ENCODE data around the gene MRPS2. TPM values are rescaled to one million over a fixed set of nuclear protein-coding genes. Genes with fewer than 3 reads are reported as not detected.

The MRPS2 gene
- total RNA-seq, 4 donors from 2014 or later = 20.9 to 26.6 (median 23.3) TPM

GRCh38 chr9:135489188-135489906 is 11.1 kb upstream of the MRPS2 start:
- TF ChIP-seq, protein P1, sequence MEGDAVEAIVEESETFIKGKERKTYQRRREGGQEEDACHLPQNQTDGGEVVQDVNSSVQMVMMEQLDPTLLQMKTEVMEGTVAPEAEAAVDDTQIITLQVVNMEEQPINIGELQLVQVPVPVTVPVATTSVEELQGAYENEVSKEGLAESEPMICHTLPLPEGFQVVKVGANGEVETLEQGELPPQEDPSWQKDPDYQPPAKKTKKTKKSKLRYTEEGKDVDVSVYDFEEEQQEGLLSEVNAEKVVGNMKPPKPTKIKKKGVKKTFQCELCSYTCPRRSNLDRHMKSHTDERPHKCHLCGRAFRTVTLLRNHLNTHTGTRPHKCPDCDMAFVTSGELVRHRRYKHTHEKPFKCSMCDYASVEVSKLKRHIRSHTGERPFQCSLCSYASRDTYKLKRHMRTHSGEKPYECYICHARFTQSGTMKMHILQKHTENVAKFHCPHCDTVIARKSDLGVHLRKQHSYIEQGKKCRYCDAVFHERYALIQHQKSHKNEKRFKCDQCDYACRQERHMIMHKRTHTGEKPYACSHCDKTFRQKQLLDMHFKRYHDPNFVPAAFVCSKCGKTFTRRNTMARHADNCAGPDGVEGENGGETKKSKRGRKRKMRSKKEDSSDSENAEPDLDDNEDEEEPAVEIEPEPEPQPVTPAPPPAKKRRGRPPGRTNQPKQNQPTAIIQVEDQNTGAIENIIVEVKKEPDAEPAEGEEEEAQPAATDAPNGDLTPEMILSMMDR (IDR thresholded peaks at IDR 0.05; ENCODE audit: low read depth) = no peak

DNA sequence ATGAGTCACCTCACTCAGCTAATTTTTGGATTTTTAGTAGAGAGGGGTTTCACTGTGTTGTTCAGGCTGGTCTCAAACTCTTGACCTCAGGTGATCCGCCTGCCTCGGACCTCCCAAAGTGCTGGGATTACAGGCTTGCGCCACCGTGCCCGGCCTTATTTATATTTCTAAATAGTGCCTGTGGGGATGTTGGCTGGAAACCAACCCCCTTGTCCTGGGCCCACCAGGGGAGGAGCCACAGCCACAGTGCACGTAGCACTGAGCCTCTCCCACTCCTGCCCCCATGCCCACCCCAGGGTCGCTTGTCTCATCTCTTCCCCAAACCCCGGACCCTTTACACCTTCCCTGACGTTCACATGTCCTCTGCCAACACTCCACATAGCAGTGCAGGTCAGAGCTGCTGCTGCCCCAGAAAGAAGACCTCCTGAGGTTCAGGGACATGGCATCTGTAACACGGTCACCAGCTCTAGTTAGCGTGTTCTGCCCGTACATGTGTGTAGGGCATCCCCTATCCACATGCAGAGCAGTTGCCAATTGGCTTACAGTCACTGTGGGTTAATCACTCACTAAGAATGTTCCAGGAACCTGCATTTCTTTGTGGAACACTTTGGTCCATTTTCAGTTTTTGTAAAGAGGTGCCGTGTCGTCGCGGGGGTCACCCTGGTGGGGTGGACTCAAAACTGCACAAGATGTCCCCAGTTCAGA is 10.2 kb upstream of the MRPS2 start:
- TF ChIP-seq, protein P1 (IDR thresholded peaks at IDR 0.05; ENCODE audit: low read depth) = no peak

DNA sequence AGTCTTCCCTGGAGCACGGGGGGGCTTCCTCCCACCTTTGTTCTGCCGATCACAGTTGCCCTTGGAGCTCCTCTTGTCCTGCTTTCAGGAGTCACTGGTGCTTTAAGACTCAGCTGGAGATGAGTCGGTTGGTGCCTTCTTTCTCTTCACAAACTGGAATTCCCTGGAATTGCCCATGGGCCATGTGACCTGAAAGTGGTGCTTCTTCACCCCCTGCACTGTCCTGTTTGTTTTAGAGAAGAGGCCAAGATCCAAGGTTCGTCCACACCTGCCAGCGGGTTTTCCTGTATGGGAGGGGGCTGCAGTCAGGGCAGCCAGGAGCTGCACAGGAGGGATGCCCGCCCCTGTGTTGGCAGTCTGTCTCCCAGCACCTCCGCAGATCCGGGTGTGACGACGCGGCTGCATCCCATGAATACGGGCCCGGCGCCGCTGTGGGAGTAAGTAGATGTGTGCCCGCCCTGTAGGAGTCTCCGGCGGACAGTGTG is 9.5 kb upstream of the MRPS2 start:
- TF ChIP-seq, protein P1 (IDR thresholded peaks at IDR 0.05; ENCODE audit: low read depth) = no peak

DNA sequence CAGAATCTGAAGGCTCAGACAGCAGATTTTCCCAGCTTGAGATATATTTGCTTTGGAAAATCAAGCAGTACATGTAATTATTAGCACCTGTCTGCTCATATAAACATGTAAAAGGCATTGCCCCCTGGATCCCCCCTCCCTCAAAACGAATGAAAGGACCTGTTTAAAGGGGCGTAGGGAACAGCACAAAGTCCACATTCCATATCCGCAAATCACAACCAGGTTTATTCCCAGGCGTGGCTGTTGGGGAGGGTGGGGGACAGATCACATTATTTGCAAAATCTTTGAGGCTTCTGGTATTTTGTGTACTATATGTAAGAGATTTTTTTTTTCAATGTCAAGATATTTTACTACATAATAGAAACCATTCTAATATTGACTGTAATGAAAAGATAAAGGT is 8.7 kb upstream of the MRPS2 start:
- TF ChIP-seq, protein P1 (IDR thresholded peaks at IDR 0.05; ENCODE audit: low read depth) = no peak

GRCh38 chr9:135492886-135493669 is 7.4 kb upstream of the MRPS2 start:
- TF ChIP-seq, protein P1 (IDR thresholded peaks at IDR 0.05; ENCODE audit: low read depth) = no peak

DNA sequence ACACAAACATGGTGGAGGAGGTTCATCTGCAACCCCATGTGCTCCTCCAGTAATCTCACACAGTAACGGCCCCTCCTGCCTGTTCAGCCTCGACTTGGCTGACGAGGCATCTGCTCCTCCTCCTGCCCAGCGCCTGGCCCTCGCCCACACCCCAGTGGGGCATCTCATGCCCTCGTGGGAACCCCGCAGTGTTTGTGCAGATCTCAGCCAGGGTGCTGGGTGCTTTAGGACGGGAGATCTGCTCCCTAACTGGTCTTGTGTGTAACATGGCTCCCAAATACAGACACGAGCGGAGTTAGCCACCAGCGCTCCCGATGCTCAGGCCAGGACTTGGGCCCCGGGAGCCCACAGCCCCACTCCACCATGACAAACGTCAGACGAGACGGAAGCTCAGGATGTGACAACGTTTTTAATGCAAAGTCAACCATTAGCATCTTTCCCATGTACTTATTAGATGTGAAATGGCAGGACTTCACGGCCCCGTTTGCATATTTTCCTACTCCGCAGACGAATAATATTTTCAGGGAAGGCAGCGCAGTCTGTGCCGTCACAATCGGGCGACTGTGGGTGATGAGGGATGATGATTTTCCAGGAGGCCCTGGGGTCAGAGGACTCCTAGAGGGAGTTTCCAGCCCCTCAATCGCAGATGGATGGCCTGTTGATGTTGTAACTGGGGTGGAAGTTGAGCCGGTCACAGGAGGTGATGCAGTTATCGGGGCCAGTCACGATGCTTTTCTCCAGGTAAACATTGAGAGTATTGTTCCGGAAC is 5.5 kb upstream of the MRPS2 start:
- TF ChIP-seq, protein P1 (IDR thresholded peaks at IDR 0.05; ENCODE audit: low read depth) = no peak
